GM12892 (cell line): ENCODE data around the gene RBFOX2.
"Not testable (repeated sequence)": the region's sequence is repeated elsewhere in the genome, so short reads cannot be mapped to it uniquely, and the experiment has no call there.

ENCODE experiments used
- POLR2A ChIP-seq: IDR thresholded peaks from 2 replicates; pipeline ENCODE4 v1.6.1; 2011; ENCODE audit warnings: low read depth, low read length, control low read depth
- TAF1 ChIP-seq: IDR thresholded peaks from 2 replicates; pipeline ENCODE4 v1.6.1; 2011; ENCODE audit warnings: low read depth, mild to moderate bottlenecking, control low read depth, low read length, borderline replicate concordance

DNA sequence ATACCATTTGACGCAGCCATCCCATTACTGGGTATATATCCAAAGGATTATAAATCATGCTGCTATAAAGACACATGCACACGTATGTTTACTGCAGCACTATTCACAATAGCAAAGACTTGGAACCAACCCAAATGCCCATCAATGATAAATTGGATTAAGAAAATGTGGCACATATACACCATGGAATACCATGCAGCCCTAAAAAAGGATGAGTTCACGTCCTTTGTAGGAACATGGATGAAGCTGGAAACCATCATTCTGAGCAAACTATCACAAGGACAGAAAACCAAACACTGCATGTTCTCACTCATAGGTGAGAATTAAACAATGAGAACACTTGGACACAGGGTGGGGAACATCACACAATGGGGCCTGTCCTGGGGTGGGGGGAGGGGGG lies 7.8 kb downstream of the RBFOX2 start:
- TF ChIP-seq POLR2A, TAF1: not testable (repeated sequence)
